DND-41 (cell line): ENCODE data around the gene RAD21L1.

Experiments
- ATAC-seq: fragments of 200-7000 bp; cut with Tn5 transposase; 3 replicates; pipeline ENCODE4 v1.9.1; 2021; ENCODE audit warnings: low read depth; ENCODE audit not compliant: insufficient read depth
- DNase-seq: peaks from one replicate; pipeline ENCODE4 v3.0.0-alpha.2; 2020
- H2AFZ ChIP-seq: 2 replicates; pipeline ENCODE4 v1.6.0; 2012; ENCODE audit warnings: low read depth, low read length
- H3K27ac ChIP-seq: 2 replicates; pipeline ENCODE4 v1.5.1; 2012; ENCODE audit warnings: low read length, inconsistent platforms
- H3K27me3 ChIP-seq: fragments of 200-600 bp; sonication (generic); 2 replicates; pipeline ENCODE4 v1.6.0; 2012; ENCODE audit warnings: low read length, mild to moderate bottlenecking, inconsistent platforms; ENCODE audit not compliant: insufficient read depth, poor library complexity
- H3K36me3 ChIP-seq: 2 replicates; pipeline ENCODE4 v1.5.1; 2012; ENCODE audit warnings: low read length, inconsistent platforms; ENCODE audit not compliant: insufficient read depth
- H3K4me1 ChIP-seq: 2 replicates; pipeline ENCODE4 v1.5.1; 2012; ENCODE audit warnings: mild to moderate bottlenecking, low read length; ENCODE audit not compliant: insufficient read depth
- H3K4me2 ChIP-seq: 2 replicates; pipeline ENCODE4 v1.6.0; 2012; ENCODE audit warnings: mild to moderate bottlenecking, moderate library complexity, low read length, inconsistent platforms; ENCODE audit not compliant: insufficient read depth
- H3K4me3 ChIP-seq, 2 experiments: fragments of 200-600 bp in 1 of 2; shearing (Covaris generic) in 1 of 2; 2 replicates each; pipeline ENCODE4 v1.5.1; 2012 to 2016; ENCODE audit warnings: inconsistent platforms in 2 of 2, low read length in 2 of 2, mild to moderate bottlenecking in 2 of 2, low read depth in 1 of 2, moderate library complexity in 1 of 2
- H3K79me2 ChIP-seq: 2 replicates; pipeline ENCODE4 v1.6.0; 2012; ENCODE audit warnings: low read length, inconsistent platforms; ENCODE audit not compliant: insufficient read depth
- H3K9ac ChIP-seq: 2 replicates; pipeline ENCODE4 v1.6.0; 2012; ENCODE audit warnings: low read depth, mild to moderate bottlenecking, inconsistent platforms, low read length, moderate library complexity
- H3K9me3 ChIP-seq: 2 replicates; pipeline ENCODE4 v1.5.1; 2012; ENCODE audit warnings: low read length, moderate library complexity, mild to moderate bottlenecking, inconsistent platforms; ENCODE audit not compliant: insufficient read depth, severe bottlenecking
- H4K20me1 ChIP-seq: 2 replicates; pipeline ENCODE4 v1.6.0; 2012; ENCODE audit warnings: low read length; ENCODE audit not compliant: insufficient read depth
- CTCF ChIP-seq: IDR thresholded peaks from 2 replicates; pipeline ENCODE4 v1.5.1; 2012; ENCODE audit warnings: borderline replicate concordance, low read length, moderate library complexity, mild to moderate bottlenecking; ENCODE audit not compliant: poor library complexity, severe bottlenecking; ENCODE audit errors: extremely low read depth
- EZH2 ChIP-seq: IDR thresholded peaks from 3 replicates; pipeline ENCODE4 v1.6.1; 2012; ENCODE audit warnings: borderline replicate concordance, low read depth, mild to moderate bottlenecking, moderate library complexity, low read length, inconsistent platforms; ENCODE audit not compliant: severe bottlenecking

The RAD21L1 gene

GRCh38 chr20:1273366-1273765 is 47.5 kb downstream of the RAD21L1 start:
- Histone ChIP-seq H3K27ac (no peak overlapping the region), H3K27me3 (peaks cover 19% of the 10 kb centered on the region), H3K4me2 (no peak overlapping the region), H3K4me3 (no peak overlapping the region), H3K4me1 (no peaks in the 10 kb centered on the region), H3K79me2 (no peaks in the 10 kb centered on the region), H3K36me3 (no peaks in the 10 kb centered on the region), H4K20me1 (no peaks in the 10 kb centered on the region; the same call in 1 of the 2 replicates), H3K9me3 (no peaks in the 10 kb centered on the region), H2AFZ (no peak overlapping the region), H3K9ac (no peak overlapping the region)
- TF ChIP-seq CTCF = no peak
- no peak for TF ChIP-seq EZH2
- DNase-seq (no peak), ATAC-seq (no peak)

GRCh38 chr20:1274485-1275311 is 48.9 kb downstream of the RAD21L1 start:
- H3K4me2 ChIP-seq = no peak overlapping the region
- peaks cover 8% of the 10 kb centered on the region for H3K27me3 ChIP-seq
- no peaks in the 10 kb centered on the region for H3K79me2 ChIP-seq
- no peaks in the 10 kb centered on the region for H3K4me1 ChIP-seq
- H3K9me3 ChIP-seq = no peaks in the 10 kb centered on the region
- no peak overlapping the region for H3K27ac ChIP-seq
- no peaks in the 10 kb centered on the region for H3K36me3 ChIP-seq
- DNase-seq (no peak), ATAC-seq (no peak)
- TF ChIP-seq CTCF = no peak
- TF ChIP-seq EZH2 = no peak
- no peak overlapping the region for H3K4me3 ChIP-seq
- H4K20me1 ChIP-seq = no peaks in the 10 kb centered on the region; the same call in 1 of the 2 replicates
- H2AFZ ChIP-seq = no peak overlapping the region
- H3K9ac ChIP-seq = no peak overlapping the region

- no peak overlapping the region for H3K9ac ChIP-seq
- ATAC-seq = no peak
- no peak for TF ChIP-seq EZH2
- TF ChIP-seq CTCF = no peak
- peaks cover 2% of the 10 kb centered on the region; the same call in 1 of the 2 replicates for H4K20me1 ChIP-seq
- no peak overlapping the region for H3K4me3 ChIP-seq
- DNase-seq = no peak
- H3K9me3 ChIP-seq = no peaks in the 10 kb centered on the region
- no peaks in the 10 kb centered on the region for H3K79me2 ChIP-seq
- H3K27ac ChIP-seq = no peak overlapping the region
- H2AFZ ChIP-seq = no peak overlapping the region
- H3K4me2 ChIP-seq = no peak overlapping the region
- H3K4me1 ChIP-seq = no peaks in the 10 kb centered on the region
- H3K27me3 ChIP-seq = peaks cover 15% of the 10 kb centered on the region
- no peaks in the 10 kb centered on the region for H3K36me3 ChIP-seq
Measured at GRCh38 chr20:1275919-1276318, 50.1 kb downstream of the RAD21L1 start.
